ENCODE measurements around the gene IQCB1. TPM values are rescaled to one million over a fixed set of nuclear protein-coding genes. Genes with fewer than 3 reads are reported as not detected.
"Not testable (repeated sequence)": the region's sequence is repeated elsewhere in the genome, so short reads cannot be mapped to it uniquely, and the experiment has no call there.

Gene IQCB1
- polyA plus RNA-seq, 1 of the 3 experiments (the other 2 are of a cell fraction), result 10.4 TPM

- POLR2A ChIA-PET, result interaction anchor here (0.6 kb wide), 2 partner anchors 207 to 1013 kb away, joined by 3 to 4 read pairs; no protein-coding TSS in a partner anchor
- Histone ChIP-seq H3K4me2 (peak overlapping the region; percentile 84), H3F3A (replicated peaks; ENCODE audit: insufficient read depth) (peaks cover 4% of the 10 kb centered on the region), H2AFZ (ENCODE audit: low read depth) (peak overlapping the region; percentile 50), H3K4me3 (ENCODE audit: low read depth in 2 of 2, low read length in 1 of 2) (peak overlapping the region; percentile 92 to 95), H4K20me1 (ENCODE audit: insufficient read depth) (peaks cover 25% of the 10 kb centered on the region), H3K9ac (peak overlapping the region; percentile 95), H3K9me2 (no peaks in the 10 kb centered on the region), H3K79me2 (ENCODE audit: insufficient read depth) (peaks cover 61% of the 10 kb centered on the region), H3K4me1 (ENCODE audit: control insufficient read depth in 1 of 2, insufficient read depth in 2 of 2, low read depth in 1 of 2, low read length in 1 of 2) (peaks cover 14 to 15% of the 10 kb centered on the region in 2 experiments; a peak in 3 of 4 replicates), H3K27me3 (ENCODE audit: insufficient read depth) (no peaks in the 10 kb centered on the region), H3K9me3 (no peaks in the 10 kb centered on the region), H3K36me3 (replicated peaks in 1 of 2; ENCODE audit: control insufficient read depth in 1 of 2, insufficient read depth in 2 of 2, low read length in 1 of 2) (peaks cover 6 to 7% of the 10 kb centered on the region in 2 experiments), H3K27ac (ENCODE audit: low read depth in 2 of 2, low read length in 1 of 2) (peak overlapping the region; percentile 88 to 92)
- TF ChIP-seq MAX (IDR thresholded peaks at IDR 0.05; ENCODE audit: low read depth) (peak; percentile 19; the same call in 1 of the 2 replicates), RCOR1 (IDR thresholded peaks at IDR 0.05; ENCODE audit: low read length) (no peak)
- WGBS (ENCODE audit: low lambda C conversion rate), result 1% methylated on average over 17 of the region's 17 CpGs
- DNase-seq, result no peak
- CTCF ChIA-PET, result interaction anchor here (0.6 kb wide), 1 partner anchor 952 kb away, joined by 3 read pairs; no protein-coding TSS in a partner anchor
Measured at GRCh38 chr3:121748680-121749275, 86.1 kb downstream of the IQCB1 start.

GRCh38 chr3:121747976-121748375 is 86.9 kb downstream of the IQCB1 start:
- Histone ChIP-seq H3K4me2 (peak overlapping the region; percentile 84), H3K27ac (ENCODE audit: low read depth in 2 of 2, low read length in 1 of 2) (peak overlapping the region in 1 of 2 experiments; percentile 92; a peak in 1 of 4 replicates), H3K36me3 (replicated peaks in 1 of 2; ENCODE audit: control insufficient read depth in 1 of 2, insufficient read depth in 2 of 2, low read length in 1 of 2) (peaks cover 7 to 14% of the 10 kb centered on the region in 2 experiments), H3K9me2 (no peaks in the 10 kb centered on the region), H3K79me2 (ENCODE audit: insufficient read depth) (peaks cover 69% of the 10 kb centered on the region), H3K9ac (peak overlapping the region; percentile 95), H3K4me3 (ENCODE audit: low read depth in 2 of 2, low read length in 1 of 2) (peak overlapping the region; percentile 92 to 95; a peak in 3 of 4 replicates), H3K9me3 (no peaks in the 10 kb centered on the region), H4K20me1 (ENCODE audit: insufficient read depth) (peaks cover 27% of the 10 kb centered on the region), H3K27me3 (ENCODE audit: insufficient read depth) (no peaks in the 10 kb centered on the region), H2AFZ (ENCODE audit: low read depth) (no peak overlapping the region), H3K4me1 (ENCODE audit: control insufficient read depth in 1 of 2, insufficient read depth in 2 of 2, low read depth in 1 of 2, low read length in 1 of 2) (peaks cover 14 to 15% of the 10 kb centered on the region in 2 experiments; a peak in 3 of 4 replicates), H3F3A (replicated peaks; ENCODE audit: insufficient read depth) (peaks cover 4% of the 10 kb centered on the region)
- DNase-seq, result no peak
- no peak for TF ChIP-seq CTCF (IDR thresholded peaks at IDR 0.05)
- no peak for TF ChIP-seq GABPA (IDR thresholded peaks at IDR 0.05; ENCODE audit: low read depth)
- no peak for TF ChIP-seq USF1 (IDR thresholded peaks at IDR 0.05; ENCODE audit: borderline replicate concordance, low read depth)
- TF ChIP-seq SMC3 (IDR thresholded peaks at IDR 0.05; ENCODE audit: low read depth, low read length), result no peak
- no peak for TF ChIP-seq NFIC (IDR thresholded peaks at IDR 0.05; ENCODE audit: borderline replicate concordance)
- TF ChIP-seq SIN3A (IDR thresholded peaks at IDR 0.05; ENCODE audit: borderline replicate concordance, low read depth, low read length), result no peak
- TF ChIP-seq ZBTB33 (IDR thresholded peaks at IDR 0.05; ENCODE audit: borderline replicate concordance, low read depth), result no peak
- TF ChIP-seq TCF12 (IDR thresholded peaks at IDR 0.05), result no peak
- no peak for TF ChIP-seq RAD21 (IDR thresholded peaks at IDR 0.05; ENCODE audit: low read length)
- TF ChIP-seq ELF1 (IDR thresholded peaks at IDR 0.05), result no peak
- POLR2A ChIA-PET, result interaction anchor here (0.6 kb wide), 2 partner anchors 208 to 1013 kb away, joined by 3 to 4 read pairs; no protein-coding TSS in a partner anchor
- WGBS (ENCODE audit: low lambda C conversion rate), result 48% methylated on average over 3 of the region's 3 CpGs
- CTCF ChIA-PET, result no interaction called here

GRCh38 chr3:121743106-121743505 is 91.8 kb downstream of the IQCB1 start:
- H3K4me2 ChIP-seq; H3K27ac ChIP-seq (ENCODE audit: low read depth in 2 of 2, low read length in 1 of 2); H3K9me3 ChIP-seq; DNase-seq; H3K9me2 ChIP-seq; H3K4me3 ChIP-seq (ENCODE audit: low read depth in 2 of 2, low read length in 1 of 2); H3K4me1 ChIP-seq (ENCODE audit: control insufficient read depth in 1 of 2, insufficient read depth in 2 of 2, low read depth in 1 of 2, low read length in 1 of 2); CTCF ChIA-PET; POLR2A ChIA-PET; H3K9ac ChIP-seq; H3K27me3 ChIP-seq (ENCODE audit: insufficient read depth); H2AFZ ChIP-seq (ENCODE audit: low read depth): not testable (repeated sequence)
- Histone ChIP-seq H4K20me1 (ENCODE audit: insufficient read depth) (peaks cover 66% of the 10 kb centered on the region), H3K36me3 (replicated peaks in 1 of 2; ENCODE audit: control insufficient read depth in 1 of 2, insufficient read depth in 2 of 2, low read length in 1 of 2) (peaks cover 7 to 24% of the 10 kb centered on the region in 2 experiments), H3K79me2 (ENCODE audit: insufficient read depth) (peaks cover 96% of the 10 kb centered on the region), H3F3A (replicated peaks; ENCODE audit: insufficient read depth) (peaks cover 14% of the 10 kb centered on the region)
- 91% methylated on average over 2 of the region's 2 CpGs for WGBS (ENCODE audit: low lambda C conversion rate)

Data from SK-N-SH (cell line).